ENCODE results near the gene AVPR1A. TPM values are rescaled to one million over a fixed set of nuclear protein-coding genes. Genes with fewer than 3 reads are reported as not detected.
A peak's percentile ranks its signal among the peaks of the same experiment; 100 is the strongest.

Gene AVPR1A
- total RNA-seq, 1 experiment from 2014 or later = 0.10 TPM

DNA sequence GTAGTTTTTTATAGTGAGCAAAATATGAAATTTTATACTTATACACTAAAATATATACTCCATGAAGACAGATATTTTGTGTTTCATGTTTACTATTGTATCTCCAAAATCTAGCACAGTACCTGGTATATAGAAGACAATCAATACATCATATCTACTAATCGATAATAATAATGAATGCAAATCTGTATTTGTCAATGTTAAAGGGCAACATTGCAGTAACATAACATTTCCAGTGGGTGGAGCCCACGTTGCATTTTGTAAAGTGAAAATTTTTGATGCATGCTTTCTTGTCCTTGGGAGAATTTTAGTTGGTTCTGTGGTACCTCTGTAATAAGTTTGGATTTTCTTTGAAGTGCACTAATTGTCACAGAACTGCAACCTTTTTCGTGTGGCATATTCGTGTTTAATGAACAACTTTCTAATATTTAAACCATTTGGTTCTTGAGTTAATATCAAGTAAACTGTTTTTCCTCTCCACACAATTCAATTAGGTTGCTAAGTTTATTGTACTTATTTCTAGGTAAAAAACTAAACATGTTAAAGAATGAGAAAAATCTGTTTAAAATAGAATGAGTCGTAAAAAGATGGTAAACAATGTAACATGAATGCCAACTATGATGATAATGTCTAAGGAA is 47.4 kb downstream of the AVPR1A start:
- TF ChIP-seq SIN3A (IDR thresholded peaks at IDR 0.05; ENCODE audit: borderline replicate concordance, insufficient read depth, low read depth, low read length) (no peak), POLR2AphosphoS5 (IDR thresholded peaks at IDR 0.05; ENCODE audit: low read depth, low read length) (no peak), TCF7L2 (IDR thresholded peaks at IDR 0.05; ENCODE audit: low read depth, low read length) (no peak)
- TF ChIP-seq, protein P1, sequence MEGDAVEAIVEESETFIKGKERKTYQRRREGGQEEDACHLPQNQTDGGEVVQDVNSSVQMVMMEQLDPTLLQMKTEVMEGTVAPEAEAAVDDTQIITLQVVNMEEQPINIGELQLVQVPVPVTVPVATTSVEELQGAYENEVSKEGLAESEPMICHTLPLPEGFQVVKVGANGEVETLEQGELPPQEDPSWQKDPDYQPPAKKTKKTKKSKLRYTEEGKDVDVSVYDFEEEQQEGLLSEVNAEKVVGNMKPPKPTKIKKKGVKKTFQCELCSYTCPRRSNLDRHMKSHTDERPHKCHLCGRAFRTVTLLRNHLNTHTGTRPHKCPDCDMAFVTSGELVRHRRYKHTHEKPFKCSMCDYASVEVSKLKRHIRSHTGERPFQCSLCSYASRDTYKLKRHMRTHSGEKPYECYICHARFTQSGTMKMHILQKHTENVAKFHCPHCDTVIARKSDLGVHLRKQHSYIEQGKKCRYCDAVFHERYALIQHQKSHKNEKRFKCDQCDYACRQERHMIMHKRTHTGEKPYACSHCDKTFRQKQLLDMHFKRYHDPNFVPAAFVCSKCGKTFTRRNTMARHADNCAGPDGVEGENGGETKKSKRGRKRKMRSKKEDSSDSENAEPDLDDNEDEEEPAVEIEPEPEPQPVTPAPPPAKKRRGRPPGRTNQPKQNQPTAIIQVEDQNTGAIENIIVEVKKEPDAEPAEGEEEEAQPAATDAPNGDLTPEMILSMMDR (IDR thresholded peaks at IDR 0.05) = peak; percentile 80; the same call in 1 of the 2 replicates
- TF ChIP-seq, protein P2, sequence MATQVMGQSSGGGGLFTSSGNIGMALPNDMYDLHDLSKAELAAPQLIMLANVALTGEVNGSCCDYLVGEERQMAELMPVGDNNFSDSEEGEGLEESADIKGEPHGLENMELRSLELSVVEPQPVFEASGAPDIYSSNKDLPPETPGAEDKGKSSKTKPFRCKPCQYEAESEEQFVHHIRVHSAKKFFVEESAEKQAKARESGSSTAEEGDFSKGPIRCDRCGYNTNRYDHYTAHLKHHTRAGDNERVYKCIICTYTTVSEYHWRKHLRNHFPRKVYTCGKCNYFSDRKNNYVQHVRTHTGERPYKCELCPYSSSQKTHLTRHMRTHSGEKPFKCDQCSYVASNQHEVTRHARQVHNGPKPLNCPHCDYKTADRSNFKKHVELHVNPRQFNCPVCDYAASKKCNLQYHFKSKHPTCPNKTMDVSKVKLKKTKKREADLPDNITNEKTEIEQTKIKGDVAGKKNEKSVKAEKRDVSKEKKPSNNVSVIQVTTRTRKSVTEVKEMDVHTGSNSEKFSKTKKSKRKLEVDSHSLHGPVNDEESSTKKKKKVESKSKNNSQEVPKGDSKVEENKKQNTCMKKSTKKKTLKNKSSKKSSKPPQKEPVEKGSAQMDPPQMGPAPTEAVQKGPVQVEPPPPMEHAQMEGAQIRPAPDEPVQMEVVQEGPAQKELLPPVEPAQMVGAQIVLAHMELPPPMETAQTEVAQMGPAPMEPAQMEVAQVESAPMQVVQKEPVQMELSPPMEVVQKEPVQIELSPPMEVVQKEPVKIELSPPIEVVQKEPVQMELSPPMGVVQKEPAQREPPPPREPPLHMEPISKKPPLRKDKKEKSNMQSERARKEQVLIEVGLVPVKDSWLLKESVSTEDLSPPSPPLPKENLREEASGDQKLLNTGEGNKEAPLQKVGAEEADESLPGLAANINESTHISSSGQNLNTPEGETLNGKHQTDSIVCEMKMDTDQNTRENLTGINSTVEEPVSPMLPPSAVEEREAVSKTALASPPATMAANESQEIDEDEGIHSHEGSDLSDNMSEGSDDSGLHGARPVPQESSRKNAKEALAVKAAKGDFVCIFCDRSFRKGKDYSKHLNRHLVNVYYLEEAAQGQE (IDR thresholded peaks at IDR 0.05; ENCODE audit: insufficient read depth in 1 of 2, low read depth in 2 of 2, low read length in 1 of 2) = no peak
- DNase-seq (ENCODE audit: low read depth, low spot score) = peak; percentile 10
- Histone ChIP-seq H3K4me1 (ENCODE audit: control insufficient read depth, insufficient read depth, low read length) (no peaks in the 10 kb centered on the region), H3K9me3 (ENCODE audit: control insufficient read depth, insufficient read depth, low read depth, low read length) (no peaks in the 10 kb centered on the region), H3K27ac (ENCODE audit: low read length) (no peak overlapping the region), H3K36me3 (ENCODE audit: control insufficient read depth, insufficient read depth, low read length) (no peaks in the 10 kb centered on the region), H3K4me3 (ENCODE audit: low read depth in 2 of 2, low read length in 2 of 2) (no peak overlapping the region), H3K27me3 (ENCODE audit: control insufficient read depth, insufficient read depth, low read length) (no peaks in the 10 kb centered on the region; the same call in 1 of the 2 replicates)
- BruUV-seq (replicated peaks) = no TSS peak
- no peak for ATAC-seq
- ChIA-PET POLR2A (no interaction called here), CTCF (no interaction called here)
- in situ Hi-C loops (cut with HindIII; ENCODE audit: low pct_unique_long_range_greater_than_20kb, low sequenced_read_pairs) = no loop called here
- intact Hi-C loops (cut with micrococcal nuclease; ENCODE audit: unreplicated experiment) = loop anchor here (2.0 to 10.0 kb wide), 4 partner anchors 173 to 699 kb away; partner anchors contain the start of gene DPY19L2

DNA sequence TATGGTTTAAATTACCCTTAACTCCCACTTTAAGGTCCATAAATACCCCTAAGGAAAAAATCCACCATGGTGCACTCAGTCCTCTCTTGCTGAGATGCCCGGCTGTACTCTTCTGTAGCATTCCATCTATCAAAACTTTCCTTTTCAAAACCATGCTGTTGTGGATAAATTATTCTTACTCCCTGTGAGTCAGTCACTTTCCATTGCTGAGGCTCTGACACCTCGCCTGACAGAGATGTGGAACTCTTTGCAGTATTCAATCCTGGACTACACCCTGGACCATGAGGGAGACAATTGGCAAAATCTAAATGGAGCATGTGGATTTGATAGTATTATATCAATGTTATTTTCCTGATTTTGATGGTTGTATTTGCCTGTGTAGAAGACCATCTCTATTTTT is 49.1 kb downstream of the AVPR1A start:
- no peak overlapping the region for H3K27ac ChIP-seq (ENCODE audit: low read length)
- intact Hi-C loops (cut with micrococcal nuclease; ENCODE audit: unreplicated experiment) (loop anchor here (2.0 to 10.0 kb wide), 4 partner anchors 175 to 700 kb away; partner anchors contain the start of gene DPY19L2), in situ Hi-C loops (cut with HindIII; ENCODE audit: low pct_unique_long_range_greater_than_20kb, low sequenced_read_pairs) (no loop called here)
- H3K9me3 ChIP-seq (ENCODE audit: control insufficient read depth, insufficient read depth, low read depth, low read length) = no peaks in the 10 kb centered on the region
- no peak for DNase-seq (ENCODE audit: low read depth, low spot score)
- no TSS peak for BruUV-seq (replicated peaks)
- ATAC-seq = no peak
- TF ChIP-seq, protein P1 (IDR thresholded peaks at IDR 0.05) = no peak
- TF ChIP-seq POLR2AphosphoS5 (IDR thresholded peaks at IDR 0.05; ENCODE audit: low read depth, low read length) = no peak
- H3K4me3 ChIP-seq (ENCODE audit: low read depth in 2 of 2, low read length in 2 of 2) = no peak overlapping the region
- H3K36me3 ChIP-seq (ENCODE audit: control insufficient read depth, insufficient read depth, low read length) = no peaks in the 10 kb centered on the region
- POLR2A ChIA-PET = no interaction called here
- H3K4me1 ChIP-seq (ENCODE audit: control insufficient read depth, insufficient read depth, low read length) = no peaks in the 10 kb centered on the region
- CTCF ChIA-PET = no interaction called here
- peaks cover 1% of the 10 kb centered on the region for H3K27me3 ChIP-seq (ENCODE audit: control insufficient read depth, insufficient read depth, low read length)
